Measurements from ENCODE around the gene ZYG11B. TPM values are rescaled to one million over a fixed set of nuclear protein-coding genes. Genes with fewer than 3 reads are reported as not detected.

ZYG11B gene
- total and polyA plus RNA-seq, 2 of the 13 experiments (the other 11 are each of a cell fraction or from before 2014, with no cell fraction given) = 6.9 to 17.9 TPM

DNA sequence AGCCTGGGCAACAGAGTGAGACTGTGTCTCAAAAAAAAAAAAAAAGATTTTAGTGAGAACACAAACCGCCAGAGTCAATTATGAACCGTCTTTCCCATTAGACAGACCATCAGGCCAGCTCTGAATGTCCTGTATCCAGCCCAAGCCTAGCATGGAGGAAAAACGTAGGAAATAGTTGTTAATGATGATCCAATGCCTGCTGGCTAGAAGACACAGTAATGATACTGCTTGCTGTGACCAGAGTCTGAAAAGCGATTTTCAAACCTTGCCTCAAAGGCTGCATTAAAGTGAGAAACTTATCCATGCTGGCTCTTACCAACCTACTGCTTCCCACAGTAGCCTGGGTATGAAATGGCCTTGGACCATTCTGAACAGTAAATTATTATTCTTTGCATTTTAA lies 45.1 kb upstream of the ZYG11B start:
- in situ Hi-C loops (cut with HindIII; ENCODE audit: extremely low pct_ligation_motif_present, low pct_unique_long_range_greater_than_20kb) (no loop called here), intact Hi-C loops (cut with micrococcal nuclease; ENCODE audit: unreplicated experiment) (loop anchor here (10.0 kb wide), 1 partner anchor 276 kb away; the partner anchor contains the start of genes ORC1 and PRPF38A)
- BruUV-seq (replicated peaks) = no TSS peak
- Histone ChIP-seq H3K27me3 (ENCODE audit: control insufficient read depth in 1 of 2, insufficient read depth in 2 of 2, low read length in 2 of 2) (no peaks in the 10 kb centered on the region), H3K27ac (ENCODE audit: extremely low read length, insufficient read depth, low read length) (no peak overlapping the region), H4K20me1 (ENCODE audit: insufficient read depth, low read length) (no peaks in the 10 kb centered on the region), H3K36me3 (replicated peaks in 1 of 2; ENCODE audit: control insufficient read depth in 1 of 2, insufficient read depth in 2 of 2, low read length in 2 of 2) (peaks cover 2 to 13% of the 10 kb centered on the region in 2 experiments; a peak in 1 of 5 replicates), H3K79me2 (ENCODE audit: insufficient read depth, low read length) (no peaks in the 10 kb centered on the region), H3K4me3 (replicated peaks in 1 of 3; ENCODE audit: insufficient read depth in 1 of 3, low read depth in 2 of 3, low read length in 3 of 3) (no peak overlapping the region), H3K4me2 (ENCODE audit: low read depth, low read length) (no peak overlapping the region), H2AFZ (ENCODE audit: low read length) (no peak overlapping the region), H3K9me3 (ENCODE audit: low read length) (no peaks in the 10 kb centered on the region), H3K4me1 (ENCODE audit: insufficient read depth, low read length) (peaks cover 21% of the 10 kb centered on the region; the same call in 1 of the 2 replicates), H3K9ac (ENCODE audit: insufficient read depth, low read depth, low read length) (no peak overlapping the region)
- POLR2A ChIA-PET = no interaction called here
- FAIRE-seq = no peak
- 58% methylated on average over 4 of the region's 4 CpGs for WGBS (ENCODE audit: low lambda C conversion rate)
- CTCF ChIA-PET (ENCODE audit: low intra/inter-chr PET ratio, low total read pairs) = no interaction called here
- DNase-seq (ENCODE audit: low spot score) = no peak
- ATAC-seq = no peak
- TF ChIP-seq, protein P1, sequence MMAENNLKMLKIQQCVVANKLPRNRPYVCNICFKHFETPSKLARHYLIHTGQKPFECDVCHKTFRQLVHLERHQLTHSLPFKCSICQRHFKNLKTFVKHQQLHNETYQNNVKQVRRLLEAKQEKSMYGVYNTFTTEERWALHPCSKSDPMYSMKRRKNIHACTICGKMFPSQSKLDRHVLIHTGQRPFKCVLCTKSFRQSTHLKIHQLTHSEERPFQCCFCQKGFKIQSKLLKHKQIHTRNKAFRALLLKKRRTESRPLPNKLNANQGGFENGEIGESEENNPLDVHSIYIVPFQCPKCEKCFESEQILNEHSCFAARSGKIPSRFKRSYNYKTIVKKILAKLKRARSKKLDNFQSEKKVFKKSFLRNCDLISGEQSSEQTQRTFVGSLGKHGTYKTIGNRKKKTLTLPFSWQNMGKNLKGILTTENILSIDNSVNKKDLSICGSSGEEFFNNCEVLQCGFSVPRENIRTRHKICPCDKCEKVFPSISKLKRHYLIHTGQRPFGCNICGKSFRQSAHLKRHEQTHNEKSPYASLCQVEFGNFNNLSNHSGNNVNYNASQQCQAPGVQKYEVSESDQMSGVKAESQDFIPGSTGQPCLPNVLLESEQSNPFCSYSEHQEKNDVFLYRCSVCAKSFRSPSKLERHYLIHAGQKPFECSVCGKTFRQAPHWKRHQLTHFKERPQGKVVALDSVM (CRISPR knock-in tag; IDR thresholded peaks at IDR 0.05) = no peak
- TF ChIP-seq ZFP90 (CRISPR knock-in tag; IDR thresholded peaks at IDR 0.05; ENCODE audit: borderline replicate concordance) = no peak
- TF ChIP-seq, protein P2, sequence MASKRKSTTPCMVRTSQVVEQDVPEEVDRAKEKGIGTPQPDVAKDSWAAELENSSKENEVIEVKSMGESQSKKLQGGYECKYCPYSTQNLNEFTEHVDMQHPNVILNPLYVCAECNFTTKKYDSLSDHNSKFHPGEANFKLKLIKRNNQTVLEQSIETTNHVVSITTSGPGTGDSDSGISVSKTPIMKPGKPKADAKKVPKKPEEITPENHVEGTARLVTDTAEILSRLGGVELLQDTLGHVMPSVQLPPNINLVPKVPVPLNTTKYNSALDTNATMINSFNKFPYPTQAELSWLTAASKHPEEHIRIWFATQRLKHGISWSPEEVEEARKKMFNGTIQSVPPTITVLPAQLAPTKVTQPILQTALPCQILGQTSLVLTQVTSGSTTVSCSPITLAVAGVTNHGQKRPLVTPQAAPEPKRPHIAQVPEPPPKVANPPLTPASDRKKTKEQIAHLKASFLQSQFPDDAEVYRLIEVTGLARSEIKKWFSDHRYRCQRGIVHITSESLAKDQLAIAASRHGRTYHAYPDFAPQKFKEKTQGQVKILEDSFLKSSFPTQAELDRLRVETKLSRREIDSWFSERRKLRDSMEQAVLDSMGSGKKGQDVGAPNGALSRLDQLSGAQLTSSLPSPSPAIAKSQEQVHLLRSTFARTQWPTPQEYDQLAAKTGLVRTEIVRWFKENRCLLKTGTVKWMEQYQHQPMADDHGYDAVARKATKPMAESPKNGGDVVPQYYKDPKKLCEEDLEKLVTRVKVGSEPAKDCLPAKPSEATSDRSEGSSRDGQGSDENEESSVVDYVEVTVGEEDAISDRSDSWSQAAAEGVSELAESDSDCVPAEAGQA (IDR thresholded peaks at IDR 0.05; ENCODE audit: low read depth) = no peak
- TF ChIP-seq, protein P2 (CRISPR knock-in tag; IDR thresholded peaks at IDR 0.05; ENCODE audit: borderline replicate concordance) = no peak
- TF ChIP-seq SALL2 (CRISPR knock-in tag; IDR thresholded peaks at IDR 0.05) = no peak
- no peak for TF ChIP-seq ZNF546 (CRISPR knock-in tag; conservative IDR thresholded peaks at IDR 0.05)
- TF ChIP-seq, protein P3, sequence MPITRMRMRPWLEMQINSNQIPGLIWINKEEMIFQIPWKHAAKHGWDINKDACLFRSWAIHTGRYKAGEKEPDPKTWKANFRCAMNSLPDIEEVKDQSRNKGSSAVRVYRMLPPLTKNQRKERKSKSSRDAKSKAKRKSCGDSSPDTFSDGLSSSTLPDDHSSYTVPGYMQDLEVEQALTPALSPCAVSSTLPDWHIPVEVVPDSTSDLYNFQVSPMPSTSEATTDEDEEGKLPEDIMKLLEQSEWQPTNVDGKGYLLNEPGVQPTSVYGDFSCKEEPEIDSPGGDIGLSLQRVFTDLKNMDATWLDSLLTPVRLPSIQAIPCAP (CRISPR knock-in tag; IDR thresholded peaks at IDR 0.05; ENCODE audit: low read depth) = no peak
- TF ChIP-seq ATAD3A (CRISPR knock-in tag; IDR thresholded peaks at IDR 0.05) = no peak
- TF ChIP-seq ZBTB2 (CRISPR knock-in tag; IDR thresholded peaks at IDR 0.05; ENCODE audit: low read depth) = no peak
- TF ChIP-seq HMG20A (CRISPR knock-in tag; IDR thresholded peaks at IDR 0.05; ENCODE audit: borderline replicate concordance) = no peak
- TF ChIP-seq SNAPC5 (CRISPR knock-in tag; IDR thresholded peaks at IDR 0.05; ENCODE audit: borderline replicate concordance) = no peak
- no peak for TF ChIP-seq ZNF235 (CRISPR knock-in tag; IDR thresholded peaks at IDR 0.05; ENCODE audit: borderline replicate concordance)
- no peak for TF ChIP-seq SP5 (CRISPR knock-in tag; IDR thresholded peaks at IDR 0.05; ENCODE audit: borderline replicate concordance, low read depth)
- TF ChIP-seq TBP (CRISPR knock-in tag; IDR thresholded peaks at IDR 0.05) = no peak
- no peak for TF ChIP-seq ZNF17 (CRISPR knock-in tag; IDR thresholded peaks at IDR 0.05)

Data from HepG2 (cell line).